Stimulated activated CD4-positive, alpha-beta T cell treated with anti-CD3 and anti-CD28 coated beads, Interleukin-1b, Interleukin-23, amount 100 ng/mL, for 1 hour (primary cell): ENCODE results near the gene NHERF2.

Experiments used
- DNase-seq, 2 donors: peaks; one replicate each; pipeline ENCODE4 v3.0.0-alpha.2; 2020; ENCODE audit warnings: low read depth in 2 of 2

The NHERF2 gene

DNA sequence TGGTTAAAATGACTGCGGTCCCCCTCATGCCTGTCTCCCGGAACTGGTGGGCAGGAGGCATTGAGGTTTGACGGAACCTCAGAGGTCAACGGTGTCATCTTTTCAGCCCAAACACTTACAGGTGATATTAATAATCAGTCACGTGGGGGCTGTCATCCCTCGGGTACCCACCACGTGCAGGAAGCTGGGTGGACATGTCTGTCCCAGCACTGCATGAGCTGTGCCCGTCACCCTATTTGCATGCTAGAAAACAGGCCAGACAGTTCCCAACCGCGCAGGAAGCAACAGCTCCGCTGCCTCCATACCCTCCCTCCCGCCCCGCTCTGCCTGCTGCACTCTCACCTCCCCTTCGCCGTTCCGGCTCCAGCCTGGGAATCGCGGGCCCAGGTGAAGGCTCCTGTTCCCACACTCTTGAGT, 35.6 kb upstream of the NHERF2 start:
- no peak for DNase-seq

DNA sequence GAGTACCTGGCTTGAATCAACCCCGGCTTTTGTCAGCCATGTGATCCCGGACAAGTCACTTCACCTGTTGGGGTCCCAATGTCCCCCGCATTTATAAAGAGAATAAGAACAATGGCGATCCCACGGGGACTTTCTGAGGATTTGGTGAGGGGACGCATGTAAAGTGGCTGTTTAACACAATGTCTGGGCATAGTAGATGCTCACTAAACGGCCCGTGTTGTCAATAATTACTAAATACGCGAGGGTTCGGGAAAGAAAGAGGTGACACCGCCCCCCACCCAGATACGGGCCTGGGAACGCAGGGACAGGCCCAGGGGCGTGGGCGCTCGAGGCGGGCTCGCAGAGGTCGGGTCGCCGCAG, 35.1 kb upstream of the NHERF2 start:
- DNase-seq, result no peak

DNA sequence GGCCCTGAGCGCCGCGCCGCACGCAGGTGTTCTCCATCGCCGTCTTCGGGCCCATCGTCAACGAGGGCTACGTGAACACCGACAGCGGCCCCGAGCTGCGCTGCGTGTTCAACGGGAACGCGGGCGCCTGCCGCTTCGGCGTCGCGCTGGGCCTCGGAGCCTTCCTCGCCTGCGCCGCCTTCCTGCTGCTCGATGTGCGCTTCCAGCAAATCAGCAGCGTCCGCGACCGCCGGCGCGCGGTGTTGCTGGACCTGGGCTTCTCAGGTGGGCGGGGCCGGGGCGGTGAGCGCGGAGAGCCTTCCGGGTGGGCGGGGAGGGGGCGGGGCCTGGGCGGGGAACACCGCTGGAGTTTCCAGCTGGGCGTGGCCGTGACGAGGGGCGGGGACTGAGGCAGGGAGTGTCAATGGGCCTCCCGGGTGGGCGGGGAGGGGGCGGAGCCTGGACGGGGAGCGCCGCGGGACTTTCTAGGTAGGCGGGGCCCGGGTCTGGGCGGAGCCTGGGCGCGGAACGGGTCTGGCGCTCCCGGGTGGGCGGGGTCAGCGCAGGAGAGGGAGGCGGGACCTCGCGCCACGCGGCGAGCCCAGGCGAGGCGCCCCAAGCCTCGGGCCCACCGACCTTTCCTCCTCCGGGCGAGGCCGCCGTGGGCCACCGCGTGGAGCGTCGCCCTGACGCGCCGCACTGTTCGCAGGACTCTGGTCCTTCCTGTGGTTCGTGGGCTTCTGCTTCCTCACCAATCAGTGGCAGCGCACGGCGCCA, 34.6 kb upstream of the NHERF2 start:
- peak; percentile 99 for DNase-seq

DNA sequence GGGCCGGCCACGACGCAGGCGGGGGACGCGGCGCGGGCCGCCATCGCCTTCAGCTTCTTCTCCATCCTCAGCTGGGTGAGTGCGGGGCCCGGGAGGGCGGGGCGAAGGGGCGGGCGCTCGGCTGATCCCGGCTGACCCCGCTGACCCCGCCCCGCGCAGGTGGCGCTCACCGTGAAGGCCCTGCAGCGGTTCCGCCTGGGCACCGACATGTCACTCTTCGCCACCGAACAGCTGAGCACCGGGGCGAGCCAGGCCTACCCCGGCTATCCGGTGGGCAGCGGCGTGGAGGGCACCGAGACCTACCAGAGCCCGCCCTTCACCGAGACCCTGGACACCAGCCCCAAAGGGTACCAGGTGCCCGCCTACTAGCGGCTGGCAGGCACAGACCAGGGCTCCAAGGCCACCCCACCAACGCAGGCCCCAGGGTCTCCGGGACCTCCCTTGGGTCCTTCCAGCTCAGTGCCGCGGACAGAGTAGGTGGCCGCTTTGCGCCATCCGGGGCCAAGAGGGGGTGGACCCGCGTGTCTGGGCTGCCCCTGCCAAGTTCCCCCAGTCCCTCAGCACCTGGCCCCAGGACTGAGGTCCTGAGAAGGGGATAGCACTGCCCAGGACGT, 33.9 kb upstream of the NHERF2 start:
- no peak for DNase-seq

DNA sequence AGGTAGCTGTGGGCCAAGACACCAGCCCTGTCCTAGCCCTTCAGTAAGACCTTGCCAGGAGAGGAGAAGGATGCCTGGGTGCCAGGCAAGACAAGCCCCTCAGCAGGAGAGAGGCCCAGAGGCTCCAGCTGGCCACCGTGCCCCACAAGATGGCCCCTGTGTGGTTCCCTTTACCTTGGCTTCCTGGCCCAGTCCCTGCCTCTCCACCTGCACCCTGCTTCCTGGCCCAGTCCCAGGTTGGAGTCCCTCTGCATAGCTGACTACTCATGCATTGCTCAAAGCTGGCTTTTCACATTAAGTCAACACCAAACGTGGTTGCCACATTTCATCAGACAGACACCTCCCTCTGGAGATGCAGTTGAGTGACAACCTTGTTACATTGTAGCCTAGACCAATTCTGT, 33.0 kb upstream of the NHERF2 start:
- DNase-seq, result no peak

DNA sequence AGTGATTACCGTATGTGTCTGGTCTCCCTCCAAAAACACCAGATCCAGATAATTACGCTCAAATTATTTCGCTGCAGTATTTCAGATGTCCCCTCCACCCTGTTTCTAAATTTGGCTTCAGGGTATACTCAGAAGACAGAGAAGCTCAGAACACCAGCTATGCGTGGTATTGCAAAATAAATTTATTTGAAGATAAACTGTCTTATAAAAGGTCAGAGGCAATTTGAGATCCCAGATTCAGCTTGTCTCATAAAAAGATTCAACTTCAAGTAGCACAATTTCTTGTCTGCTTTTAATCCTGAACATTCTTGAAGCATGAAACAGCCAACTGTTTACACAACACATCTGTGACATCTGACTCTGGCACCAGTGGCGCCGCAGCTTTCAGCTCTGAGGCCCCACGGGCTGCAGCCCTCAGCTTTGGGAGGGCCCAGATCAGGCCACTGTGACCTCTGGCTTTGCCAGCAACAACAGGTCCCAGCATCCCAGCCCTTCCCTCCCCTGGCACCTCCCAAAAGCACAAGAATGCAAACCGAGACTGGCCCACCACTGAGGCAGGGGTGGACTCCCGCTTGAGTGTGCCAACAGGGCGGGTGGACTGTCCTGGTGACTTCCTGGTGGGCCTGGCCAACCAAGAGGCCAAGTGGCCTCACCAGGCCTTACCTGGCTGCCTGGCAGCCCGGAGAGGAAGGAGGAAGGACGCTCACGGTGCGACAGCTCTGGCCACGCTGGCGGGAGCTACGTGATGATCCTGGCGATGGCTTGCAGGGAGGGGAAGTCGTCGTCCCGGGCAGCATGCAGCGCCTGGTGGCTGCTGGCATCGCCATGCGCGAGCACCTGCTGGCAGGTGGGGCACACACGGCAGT, 29.0 kb upstream of the NHERF2 start:
- DNase-seq, result no peak

DNA sequence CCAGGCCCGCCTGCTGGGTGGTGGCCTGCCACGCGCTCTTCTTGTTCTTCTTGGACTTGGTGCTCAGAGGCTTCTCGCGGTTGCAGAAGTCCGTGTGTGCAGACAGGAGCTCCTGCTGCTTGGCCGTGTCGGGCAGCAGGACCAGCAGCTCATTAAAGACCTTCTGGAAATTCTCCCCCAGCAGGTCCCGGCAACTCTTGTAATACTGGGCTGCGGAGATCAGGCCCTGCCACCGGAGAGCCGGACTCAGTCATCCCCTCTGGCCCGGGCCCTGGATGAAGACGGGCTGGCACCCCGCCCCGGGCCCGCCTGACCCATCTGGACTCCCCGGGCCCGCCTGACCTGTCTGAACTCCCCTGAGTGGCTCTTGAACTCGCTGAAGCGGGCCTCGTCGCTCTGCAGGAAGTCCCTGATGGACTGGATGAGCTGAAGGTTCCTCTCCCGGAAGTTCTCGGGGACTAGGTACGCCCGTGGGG, 28.3 kb upstream of the NHERF2 start:
- DNase-seq, result no peak

DNA sequence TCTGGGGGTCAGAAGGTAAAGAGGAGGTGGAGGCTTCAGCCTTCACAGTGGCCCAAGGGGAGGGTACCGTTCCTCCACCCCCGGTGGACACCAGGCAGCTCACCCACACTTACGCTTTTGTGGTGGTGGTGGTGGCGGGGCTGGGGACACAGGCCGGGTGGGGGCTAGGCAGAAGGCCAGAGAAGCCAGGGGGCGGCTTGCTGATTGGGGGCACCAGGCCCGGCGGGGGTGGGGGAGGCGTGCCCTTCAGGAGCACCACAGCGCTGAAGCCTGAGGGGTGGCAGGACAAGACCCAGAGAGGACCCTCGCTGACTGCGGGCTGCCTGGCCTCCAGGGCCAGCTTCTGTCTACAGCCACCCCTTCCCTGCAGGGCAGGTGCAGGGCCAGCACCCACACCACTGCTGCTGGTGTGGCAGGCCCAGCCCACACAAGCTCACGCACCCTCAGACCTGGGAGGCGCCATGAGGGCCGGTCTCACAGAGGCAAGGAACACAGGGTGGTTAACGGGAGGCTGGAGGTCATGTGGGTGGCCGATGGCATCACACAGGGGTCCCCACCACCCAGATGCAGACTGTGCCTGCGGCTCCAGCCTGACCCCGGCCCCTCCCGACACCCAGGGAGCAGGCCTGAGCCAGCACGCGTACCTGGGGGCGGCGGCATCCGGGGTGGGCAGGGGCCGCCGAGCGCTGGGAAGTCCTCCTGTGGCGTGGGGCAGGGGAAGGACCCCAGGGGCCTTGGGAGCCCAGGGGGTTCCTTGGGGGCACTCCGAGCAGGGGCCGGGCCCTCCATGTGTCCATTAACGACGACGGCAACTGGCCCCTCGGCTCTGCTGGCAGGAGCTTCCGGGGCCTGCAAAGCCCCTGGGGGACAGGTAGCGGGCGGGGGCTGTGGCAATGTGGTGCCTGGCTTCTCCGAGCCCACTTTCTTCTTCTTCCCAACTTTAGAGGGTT, 27.6 kb upstream of the NHERF2 start:
- DNase-seq, result no peak

DNA sequence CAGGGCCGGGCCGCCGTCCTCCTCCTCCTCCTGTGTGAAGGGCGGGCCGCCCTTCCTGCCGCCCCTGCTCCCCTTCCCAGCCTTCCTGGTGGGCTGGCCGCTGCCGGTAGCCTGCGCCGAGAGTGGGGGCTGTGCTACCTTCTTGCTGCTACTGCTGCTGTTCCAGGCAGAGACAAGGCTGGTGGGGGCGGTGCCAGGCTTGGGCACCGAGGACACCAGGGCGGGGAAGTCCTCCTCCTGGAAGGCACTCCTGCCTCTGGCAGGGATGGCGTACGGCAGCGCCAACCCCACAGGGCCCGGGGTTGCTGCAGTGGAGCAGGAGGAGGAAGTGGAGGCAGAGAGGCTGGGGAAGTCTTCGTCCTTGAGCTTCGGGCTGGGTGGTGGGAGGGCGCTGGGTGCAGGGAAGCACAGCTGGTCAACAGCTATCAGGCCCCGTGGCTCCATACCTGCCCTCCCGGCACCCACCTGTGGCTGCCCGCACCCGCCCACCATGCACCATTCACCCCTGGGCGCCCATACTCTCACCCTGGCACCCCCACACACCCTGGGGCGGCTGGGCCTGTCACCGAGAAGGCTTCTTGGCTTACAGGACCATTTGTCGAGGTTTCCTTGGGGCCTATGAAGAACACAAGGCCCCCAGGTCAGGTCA, 26.7 kb upstream of the NHERF2 start:
- DNase-seq, result no peak

DNA sequence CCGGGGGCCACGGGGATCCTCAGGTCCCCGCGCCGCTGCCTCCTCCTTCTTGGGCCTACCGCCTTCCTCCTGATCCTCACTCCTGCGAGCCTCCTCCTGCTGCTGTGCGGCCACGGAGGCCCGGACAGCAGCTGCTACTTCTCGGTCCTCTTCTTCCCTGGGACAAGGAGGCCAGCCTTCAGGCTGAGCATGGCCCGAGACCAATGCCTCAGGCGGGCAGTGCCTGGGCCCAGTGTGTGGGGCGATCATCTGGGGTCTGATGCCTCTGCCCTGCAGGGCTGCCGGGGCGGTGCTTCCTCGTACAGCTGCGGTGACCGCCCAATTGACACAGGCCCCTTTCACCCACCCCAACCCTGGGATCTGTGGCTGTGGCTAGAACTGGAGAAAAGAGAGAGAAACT, 25.7 kb upstream of the NHERF2 start:
- no peak for DNase-seq

DNA sequence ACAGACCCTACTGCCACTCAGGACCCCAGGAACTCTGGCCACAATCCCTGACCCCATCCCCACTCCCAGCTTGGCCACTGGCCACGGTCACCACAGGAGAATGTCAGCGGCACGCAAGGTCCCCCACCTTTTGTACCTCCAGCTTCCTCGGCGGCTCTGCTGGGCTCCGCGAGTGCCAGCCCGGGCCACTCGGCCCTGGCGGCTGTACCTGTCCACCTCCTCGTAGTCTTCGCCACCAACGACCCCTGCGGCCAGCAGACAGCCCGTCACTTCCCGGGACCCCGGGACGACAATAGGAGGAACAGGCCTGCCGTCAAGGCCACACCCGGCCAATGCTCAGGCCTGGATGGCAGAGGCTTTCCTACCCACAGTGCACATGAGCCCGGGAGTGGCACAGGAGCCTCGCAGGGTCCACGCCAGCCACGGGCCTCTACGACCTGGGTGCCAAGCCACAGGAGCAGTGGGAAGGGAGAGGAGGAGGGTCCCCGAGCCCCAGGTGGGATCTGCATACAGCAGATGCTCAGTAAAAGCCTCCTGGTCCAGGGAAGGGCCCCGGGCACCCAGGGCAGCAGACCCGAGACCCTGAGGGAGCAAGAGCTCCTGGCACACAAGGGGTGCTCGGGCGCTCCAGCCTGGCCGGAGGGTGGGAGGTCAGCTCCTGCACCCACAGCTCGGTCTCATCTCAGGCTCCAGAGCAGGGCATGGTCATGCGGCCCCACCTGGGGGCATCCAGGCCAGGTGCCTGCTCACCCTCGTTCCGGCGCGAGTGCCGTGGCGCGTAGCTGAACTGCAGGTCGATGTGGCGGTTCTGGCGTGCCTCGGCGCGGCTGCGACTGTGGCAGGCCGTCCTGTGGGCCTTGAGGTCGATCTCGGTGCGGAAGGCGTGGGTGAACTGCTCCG, 25.0 kb upstream of the NHERF2 start:
- no peak for DNase-seq

DNA sequence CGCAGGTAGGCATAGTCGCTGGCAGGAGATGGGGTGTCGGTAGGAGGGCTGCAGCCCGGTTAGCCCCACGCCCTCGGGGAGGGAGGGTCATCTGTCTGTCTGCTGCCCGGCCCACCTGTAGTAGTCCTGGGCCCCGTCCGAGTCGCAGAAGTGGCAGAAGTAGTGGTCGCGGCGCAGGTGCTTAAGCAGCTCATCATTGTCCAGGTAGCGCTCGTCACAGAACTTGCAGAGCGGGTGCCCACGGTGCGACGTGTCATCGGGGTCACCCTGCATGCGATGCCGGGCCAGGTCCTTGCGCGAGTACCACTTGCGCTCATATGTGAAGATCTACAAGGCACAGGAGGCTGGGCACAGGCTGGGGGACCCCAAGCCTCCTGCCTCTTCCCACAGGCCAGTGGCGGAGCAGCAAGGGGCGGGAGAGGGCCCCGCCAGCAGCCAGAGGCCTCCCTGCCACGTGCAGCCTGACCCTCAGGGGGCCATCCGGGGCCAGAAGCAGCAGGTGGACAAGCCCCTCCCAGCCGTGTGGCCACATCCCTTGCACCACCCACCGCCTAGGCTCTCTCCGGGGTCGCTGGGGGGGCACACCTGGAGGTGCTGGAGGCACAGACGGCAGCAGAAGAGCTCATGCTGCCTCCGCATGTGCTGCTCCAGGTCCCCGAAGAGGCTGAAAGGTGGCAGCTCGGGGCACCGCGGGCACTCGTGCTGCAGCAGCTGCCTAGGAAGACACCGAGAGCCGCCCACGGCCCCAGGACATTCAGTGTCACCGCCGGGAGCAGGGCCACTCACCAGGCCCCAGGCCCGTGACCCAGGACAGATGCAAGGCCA, 24.1 kb upstream of the NHERF2 start:
- no peak for DNase-seq

DNA sequence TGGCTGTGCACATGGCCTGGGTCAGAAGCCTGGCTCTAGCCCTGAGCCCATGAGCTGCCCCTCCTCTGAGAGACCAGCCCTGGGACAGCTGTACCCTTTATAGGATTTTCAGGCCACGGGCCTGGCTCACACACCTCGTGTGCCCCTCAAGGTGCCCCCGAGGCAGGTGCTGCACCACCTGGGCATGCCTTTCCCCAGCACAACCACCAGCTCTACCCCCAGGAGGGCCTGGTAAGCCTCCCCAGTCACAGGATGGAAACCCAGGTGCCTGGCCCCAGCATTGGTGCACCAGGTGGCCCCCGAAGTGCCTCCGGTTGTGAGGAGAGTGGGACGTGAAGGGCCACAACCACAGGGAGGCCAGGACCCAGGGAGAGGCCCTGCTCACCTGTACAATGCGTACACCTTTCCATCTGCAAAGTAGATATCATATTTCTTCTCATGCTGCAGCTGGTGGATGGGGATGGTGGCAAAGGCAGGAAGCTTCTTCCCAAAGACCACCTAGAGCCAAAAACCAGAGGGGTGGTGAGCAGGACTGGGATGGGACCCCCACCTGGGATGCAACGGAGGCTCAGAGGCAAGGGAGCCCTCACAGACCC, 23.4 kb upstream of the NHERF2 start:
- no peak for DNase-seq

DNA sequence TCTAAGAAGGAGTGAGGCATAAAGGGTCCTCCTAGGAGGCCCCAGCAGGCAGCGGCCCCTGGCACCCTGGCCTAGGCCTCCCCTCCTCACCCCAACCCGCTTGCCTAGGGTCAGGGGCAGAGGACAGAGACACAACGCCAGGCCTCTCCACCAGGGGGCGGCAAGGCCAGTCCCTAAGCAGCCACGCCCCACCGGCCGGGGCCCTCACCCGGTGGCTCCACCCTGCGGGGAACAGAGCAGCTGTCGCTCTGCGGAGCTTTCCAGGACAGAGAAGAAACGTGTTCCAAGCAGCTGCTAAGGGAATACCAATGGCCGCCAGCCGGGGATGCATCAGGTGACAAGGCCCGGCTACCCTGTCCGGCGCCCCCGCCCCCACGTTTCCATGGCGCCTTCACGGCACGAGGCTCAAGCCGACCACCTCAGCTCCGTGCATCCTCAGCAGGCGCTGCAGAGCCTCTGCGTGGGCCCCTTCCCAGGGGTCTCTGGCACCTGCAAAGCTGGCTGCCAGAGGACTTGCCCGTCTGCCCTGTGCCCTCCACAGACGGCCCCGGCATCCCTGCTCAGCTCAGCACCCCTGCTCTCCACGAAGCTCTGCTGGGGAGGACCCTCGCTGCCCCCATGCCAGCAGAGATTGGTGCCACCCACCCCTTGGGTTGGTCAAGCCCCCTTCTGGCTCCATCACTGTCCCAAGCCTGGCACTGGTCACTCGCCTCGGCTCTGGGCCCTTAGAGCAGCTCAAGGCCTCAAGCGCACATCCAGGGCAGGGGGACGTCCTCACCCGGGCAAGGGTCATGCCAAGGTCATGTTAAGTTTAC, 22.7 kb upstream of the NHERF2 start:
- peak; percentile 69 to 76 for DNase-seq

DNA sequence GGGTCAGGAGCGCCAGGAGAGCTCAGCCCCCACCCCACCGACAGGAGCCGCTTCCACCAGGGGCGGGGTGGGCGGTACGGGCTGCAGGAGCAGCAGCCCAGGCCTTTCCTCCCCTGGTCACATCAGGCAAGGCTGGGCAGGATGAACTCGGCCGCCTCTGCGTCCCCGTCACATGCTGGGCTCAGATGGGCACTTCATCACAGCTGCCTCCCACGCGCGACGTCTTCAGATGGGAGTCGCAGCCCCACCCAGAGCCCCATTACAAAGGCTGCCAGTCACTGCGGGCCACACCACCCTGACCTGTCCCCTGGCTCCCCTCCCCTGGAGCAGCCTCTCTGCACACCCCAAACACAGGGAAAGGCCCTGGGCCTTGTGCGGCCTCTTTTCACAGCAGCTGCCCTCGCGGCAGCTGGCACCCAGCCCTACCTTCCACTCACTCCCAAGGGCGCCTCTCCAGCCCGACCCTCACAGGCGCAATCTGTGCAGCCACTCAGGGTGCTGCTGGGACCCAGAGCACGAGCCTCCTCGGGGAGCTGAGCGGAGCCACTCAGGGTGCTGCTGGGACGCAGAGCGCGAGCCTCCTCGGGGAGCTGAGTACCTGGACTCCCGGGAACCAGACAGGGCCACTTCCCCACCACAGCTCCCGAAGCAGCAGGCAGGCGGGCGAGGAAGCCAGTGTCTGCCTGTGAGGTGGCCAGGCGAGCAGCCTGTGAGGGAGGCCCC, 21.7 kb upstream of the NHERF2 start:
- DNase-seq, result no peak

DNA sequence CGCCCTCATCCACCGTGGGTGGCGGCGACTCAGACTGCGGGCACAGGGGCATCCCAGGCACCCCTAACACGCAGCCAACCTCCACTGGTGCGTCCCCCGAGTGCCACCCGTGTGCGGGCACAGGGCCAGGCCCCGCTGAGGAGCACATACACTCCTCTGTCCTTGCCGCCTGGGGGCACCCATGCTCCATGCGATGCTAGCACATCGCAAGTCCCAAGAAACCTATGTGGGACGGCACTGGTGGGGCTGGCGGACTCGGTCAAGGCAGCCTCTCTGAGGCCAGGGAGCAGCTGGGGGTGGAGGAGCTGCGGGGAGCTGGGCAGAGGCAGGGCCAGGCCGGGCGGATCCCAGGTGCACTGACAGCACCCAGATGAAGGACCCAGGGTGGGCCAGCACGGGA, 21.1 kb upstream of the NHERF2 start:
- DNase-seq, result no peak

DNA sequence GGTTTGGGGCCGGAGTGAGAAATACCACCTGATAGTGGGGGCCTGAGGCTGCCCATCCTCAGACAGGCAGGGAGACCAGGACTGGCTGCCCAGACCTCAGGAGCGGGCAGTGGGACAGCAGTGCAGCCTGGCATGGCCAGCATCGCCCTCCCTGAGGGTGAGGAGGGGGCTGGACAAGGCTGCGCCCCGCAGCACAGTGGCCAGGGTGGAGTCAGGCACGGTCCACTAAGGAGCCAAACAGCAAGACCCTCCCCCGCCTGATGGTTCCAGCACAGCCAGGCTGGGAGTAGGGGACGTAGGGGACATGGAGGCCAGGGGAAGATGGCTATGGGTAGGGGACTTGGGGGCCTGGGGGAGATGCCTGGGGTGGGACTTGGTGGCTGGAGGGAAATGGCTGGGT, 20.4 kb upstream of the NHERF2 start:
- no peak for DNase-seq
